ENCODE data around the gene DNAH17. TPM values are rescaled to one million over a fixed set of nuclear protein-coding genes. Genes with fewer than 3 reads are reported as not detected.

DNAH17 gene
- total RNA-seq, 1 experiment from 2014 or later, result 0.18 TPM

DNA sequence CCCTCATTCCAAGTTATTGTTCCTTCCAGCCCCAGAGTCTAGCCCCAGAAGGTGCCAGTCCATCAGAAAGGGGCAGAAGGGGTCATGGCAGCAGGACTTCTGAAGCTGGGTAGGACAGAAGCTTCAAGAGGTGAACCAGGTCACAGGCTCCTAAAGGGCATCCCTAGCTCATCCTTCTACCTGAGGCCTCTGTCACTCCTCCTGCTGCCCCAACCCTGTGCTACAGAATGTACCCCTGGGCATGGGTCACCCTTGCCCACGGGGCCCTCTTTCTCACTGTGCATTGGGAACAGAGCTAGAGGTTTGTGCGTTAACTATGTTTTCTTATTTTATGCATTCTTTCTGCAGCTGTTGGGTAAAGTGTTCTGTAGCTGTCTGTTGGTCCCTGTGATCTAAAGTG is 46.5 kb downstream of the DNAH17 start:
- H3K4me1 ChIP-seq (ENCODE audit: control insufficient read depth, insufficient read depth, low read length), result no peaks in the 10 kb centered on the region; the same call in 1 of the 2 replicates
- TF ChIP-seq, protein P1, sequence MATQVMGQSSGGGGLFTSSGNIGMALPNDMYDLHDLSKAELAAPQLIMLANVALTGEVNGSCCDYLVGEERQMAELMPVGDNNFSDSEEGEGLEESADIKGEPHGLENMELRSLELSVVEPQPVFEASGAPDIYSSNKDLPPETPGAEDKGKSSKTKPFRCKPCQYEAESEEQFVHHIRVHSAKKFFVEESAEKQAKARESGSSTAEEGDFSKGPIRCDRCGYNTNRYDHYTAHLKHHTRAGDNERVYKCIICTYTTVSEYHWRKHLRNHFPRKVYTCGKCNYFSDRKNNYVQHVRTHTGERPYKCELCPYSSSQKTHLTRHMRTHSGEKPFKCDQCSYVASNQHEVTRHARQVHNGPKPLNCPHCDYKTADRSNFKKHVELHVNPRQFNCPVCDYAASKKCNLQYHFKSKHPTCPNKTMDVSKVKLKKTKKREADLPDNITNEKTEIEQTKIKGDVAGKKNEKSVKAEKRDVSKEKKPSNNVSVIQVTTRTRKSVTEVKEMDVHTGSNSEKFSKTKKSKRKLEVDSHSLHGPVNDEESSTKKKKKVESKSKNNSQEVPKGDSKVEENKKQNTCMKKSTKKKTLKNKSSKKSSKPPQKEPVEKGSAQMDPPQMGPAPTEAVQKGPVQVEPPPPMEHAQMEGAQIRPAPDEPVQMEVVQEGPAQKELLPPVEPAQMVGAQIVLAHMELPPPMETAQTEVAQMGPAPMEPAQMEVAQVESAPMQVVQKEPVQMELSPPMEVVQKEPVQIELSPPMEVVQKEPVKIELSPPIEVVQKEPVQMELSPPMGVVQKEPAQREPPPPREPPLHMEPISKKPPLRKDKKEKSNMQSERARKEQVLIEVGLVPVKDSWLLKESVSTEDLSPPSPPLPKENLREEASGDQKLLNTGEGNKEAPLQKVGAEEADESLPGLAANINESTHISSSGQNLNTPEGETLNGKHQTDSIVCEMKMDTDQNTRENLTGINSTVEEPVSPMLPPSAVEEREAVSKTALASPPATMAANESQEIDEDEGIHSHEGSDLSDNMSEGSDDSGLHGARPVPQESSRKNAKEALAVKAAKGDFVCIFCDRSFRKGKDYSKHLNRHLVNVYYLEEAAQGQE (IDR thresholded peaks at IDR 0.05; ENCODE audit: insufficient read depth in 1 of 2, low read depth in 2 of 2, low read length in 1 of 2), result no peak
- TF ChIP-seq TCF7L2 (IDR thresholded peaks at IDR 0.05; ENCODE audit: low read depth, low read length), result no peak
- TF ChIP-seq, protein P2, sequence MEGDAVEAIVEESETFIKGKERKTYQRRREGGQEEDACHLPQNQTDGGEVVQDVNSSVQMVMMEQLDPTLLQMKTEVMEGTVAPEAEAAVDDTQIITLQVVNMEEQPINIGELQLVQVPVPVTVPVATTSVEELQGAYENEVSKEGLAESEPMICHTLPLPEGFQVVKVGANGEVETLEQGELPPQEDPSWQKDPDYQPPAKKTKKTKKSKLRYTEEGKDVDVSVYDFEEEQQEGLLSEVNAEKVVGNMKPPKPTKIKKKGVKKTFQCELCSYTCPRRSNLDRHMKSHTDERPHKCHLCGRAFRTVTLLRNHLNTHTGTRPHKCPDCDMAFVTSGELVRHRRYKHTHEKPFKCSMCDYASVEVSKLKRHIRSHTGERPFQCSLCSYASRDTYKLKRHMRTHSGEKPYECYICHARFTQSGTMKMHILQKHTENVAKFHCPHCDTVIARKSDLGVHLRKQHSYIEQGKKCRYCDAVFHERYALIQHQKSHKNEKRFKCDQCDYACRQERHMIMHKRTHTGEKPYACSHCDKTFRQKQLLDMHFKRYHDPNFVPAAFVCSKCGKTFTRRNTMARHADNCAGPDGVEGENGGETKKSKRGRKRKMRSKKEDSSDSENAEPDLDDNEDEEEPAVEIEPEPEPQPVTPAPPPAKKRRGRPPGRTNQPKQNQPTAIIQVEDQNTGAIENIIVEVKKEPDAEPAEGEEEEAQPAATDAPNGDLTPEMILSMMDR (IDR thresholded peaks at IDR 0.05), result no peak
- TF ChIP-seq SIN3A (IDR thresholded peaks at IDR 0.05; ENCODE audit: borderline replicate concordance, insufficient read depth, low read depth, low read length), result no peak
- no peak for TF ChIP-seq POLR2AphosphoS5 (IDR thresholded peaks at IDR 0.05; ENCODE audit: low read depth, low read length)
- H3K27ac ChIP-seq (ENCODE audit: low read length), result no peak overlapping the region
- H3K27me3 ChIP-seq (ENCODE audit: control insufficient read depth, insufficient read depth, low read length), result no peaks in the 10 kb centered on the region
- no peaks in the 10 kb centered on the region for H3K36me3 ChIP-seq (ENCODE audit: control insufficient read depth, insufficient read depth, low read length)
- H3K9me3 ChIP-seq (ENCODE audit: control insufficient read depth, insufficient read depth, low read depth, low read length), result no peaks in the 10 kb centered on the region
- POLR2A ChIA-PET, result interaction anchor here (0.5 kb wide), 1 partner anchor 40 kb away, joined by 4 read pairs; no protein-coding TSS in a partner anchor
- CTCF ChIA-PET, result no interaction called here
- intact Hi-C loops (cut with micrococcal nuclease; ENCODE audit: unreplicated experiment), result no loop called here
- no TSS peak for BruUV-seq (replicated peaks)
- in situ Hi-C loops (cut with HindIII; ENCODE audit: low pct_unique_long_range_greater_than_20kb, low sequenced_read_pairs), result no loop called here
- DNase-seq (ENCODE audit: low read depth, low spot score) (no peak), ATAC-seq (no peak)
- H3K4me3 ChIP-seq (ENCODE audit: low read depth in 2 of 2, low read length in 2 of 2), result no peak overlapping the region

DNA sequence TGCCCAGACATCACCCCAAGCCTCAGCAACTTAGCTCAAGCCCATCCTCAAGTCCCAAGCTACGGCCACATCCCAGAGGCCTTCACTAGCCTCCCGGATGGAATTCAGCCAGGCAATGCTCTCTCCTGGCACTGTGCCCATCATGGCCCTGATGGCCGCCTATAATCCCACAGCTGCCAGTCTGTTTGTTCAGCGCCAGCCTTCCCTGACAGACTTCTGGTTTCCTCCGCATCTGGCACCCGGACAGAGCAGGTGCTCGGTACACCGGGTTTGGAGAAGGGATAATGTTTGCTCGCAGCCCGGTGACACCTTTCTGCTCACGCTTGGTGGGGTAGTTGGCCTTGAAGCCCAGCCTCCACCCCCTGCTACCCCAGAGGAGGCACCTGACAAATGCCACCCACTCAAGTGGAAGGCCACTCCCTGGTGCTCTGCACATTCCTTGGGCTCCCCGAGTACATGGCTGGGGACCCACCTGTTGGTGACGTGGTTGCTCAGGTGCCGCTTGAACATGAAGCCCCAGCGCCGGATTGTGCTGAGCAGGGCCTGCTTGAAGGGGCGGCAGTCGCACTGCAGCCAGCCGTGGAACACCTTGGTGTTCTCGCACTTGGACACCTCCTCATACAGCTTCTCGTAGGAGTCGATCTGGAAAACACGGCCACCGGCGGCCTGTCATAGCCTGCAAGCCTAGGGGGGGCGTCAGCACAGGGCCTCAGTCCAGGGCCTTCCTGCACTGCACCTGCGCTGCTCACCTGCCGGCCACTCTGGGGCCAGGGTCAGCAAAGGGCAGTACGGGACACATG is 47.1 kb downstream of the DNAH17 start:
- H3K27me3 ChIP-seq (ENCODE audit: control insufficient read depth, insufficient read depth, low read length), result no peaks in the 10 kb centered on the region
- H3K9me3 ChIP-seq (ENCODE audit: control insufficient read depth, insufficient read depth, low read depth, low read length), result no peaks in the 10 kb centered on the region
- BruUV-seq (replicated peaks), result no TSS peak
- no peak for DNase-seq (ENCODE audit: low read depth, low spot score)
- H3K4me1 ChIP-seq (ENCODE audit: control insufficient read depth, insufficient read depth, low read length), result no peaks in the 10 kb centered on the region; the same call in 1 of the 2 replicates
- intact Hi-C loops (cut with micrococcal nuclease; ENCODE audit: unreplicated experiment), result no loop called here
- in situ Hi-C loops (cut with HindIII; ENCODE audit: low pct_unique_long_range_greater_than_20kb, low sequenced_read_pairs), result no loop called here
- POLR2A ChIA-PET, result interaction anchor here (0.5 kb wide), 1 partner anchor 40 kb away, joined by 4 read pairs; no protein-coding TSS in a partner anchor
- H3K36me3 ChIP-seq (ENCODE audit: control insufficient read depth, insufficient read depth, low read length), result no peaks in the 10 kb centered on the region
- TF ChIP-seq, protein P2 (IDR thresholded peaks at IDR 0.05), result no peak
- TF ChIP-seq POLR2AphosphoS5 (IDR thresholded peaks at IDR 0.05; ENCODE audit: low read depth, low read length) (no peak), TCF7L2 (IDR thresholded peaks at IDR 0.05; ENCODE audit: low read depth, low read length) (no peak), SIN3A (IDR thresholded peaks at IDR 0.05; ENCODE audit: borderline replicate concordance, insufficient read depth, low read depth, low read length) (no peak)
- TF ChIP-seq, protein P1 (IDR thresholded peaks at IDR 0.05; ENCODE audit: insufficient read depth in 1 of 2, low read depth in 2 of 2, low read length in 1 of 2), result no peak
- CTCF ChIA-PET, result no interaction called here
- no peak for ATAC-seq
- H3K4me3 ChIP-seq (ENCODE audit: low read depth in 2 of 2, low read length in 2 of 2), result no peak overlapping the region
- H3K27ac ChIP-seq (ENCODE audit: low read length), result no peak overlapping the region
